Fibroblast of skin of right biceps (primary cell): ENCODE measurements around the gene DGKG.
A peak's percentile ranks its signal among the peaks of the same experiment; 100 is the strongest.

Experiments used
- DNase-seq: peaks from one replicate; pipeline ENCODE4 v3.0.0-alpha.2; 2013

DGKG gene

GRCh38 chr3:186236357-186237020 is 125.5 kb downstream of the DGKG start:
- no peak for DNase-seq

- DNase-seq: no peak
Measured at GRCh38 chr3:186235554-186235953, 126.5 kb downstream of the DGKG start.

- no peak for DNase-seq
Measured at GRCh38 chr3:186234152-186234551, 127.9 kb downstream of the DGKG start.

GRCh38 chr3:186226482-186226881 is 135.6 kb downstream of the DGKG start:
- no peak for DNase-seq

- no peak for DNase-seq
Measured at GRCh38 chr3:186225603-186226002, 136.4 kb downstream of the DGKG start.

GRCh38 chr3:186224041-186224610 is 137.9 kb downstream of the DGKG start:
- no peak for DNase-seq

GRCh38 chr3:186223476-186223875 is 138.6 kb downstream of the DGKG start:
- DNase-seq: no peak

GRCh38 chr3:186221760-186222378 is 140.2 kb downstream of the DGKG start:
- DNase-seq: no peak

- no peak for DNase-seq
Measured at GRCh38 chr3:186220911-186221645, 141.0 kb downstream of the DGKG start.

GRCh38 chr3:186220365-186220764 is 141.7 kb downstream of the DGKG start:
- no peak for DNase-seq

GRCh38 chr3:186219211-186219638 is 142.8 kb downstream of the DGKG start:
- DNase-seq: no peak

- no peak for DNase-seq
Measured at GRCh38 chr3:186218421-186218820, 143.6 kb downstream of the DGKG start.

GRCh38 chr3:186217820-186218164 is 144.2 kb downstream of the DGKG start:
- DNase-seq: no peak

- DNase-seq: no peak
Measured at GRCh38 chr3:186216900-186217819, 144.9 kb downstream of the DGKG start.

GRCh38 chr3:186214670-186215069 is 147.4 kb downstream of the DGKG start:
- DNase-seq: no peak

- peak; percentile 13 for DNase-seq
Measured at GRCh38 chr3:186213946-186214345, 148.1 kb downstream of the DGKG start.

GRCh38 chr3:186212611-186213010 is 149.4 kb downstream of the DGKG start:
- DNase-seq: no peak

- no peak for DNase-seq
Measured at GRCh38 chr3:186210852-186211500, 151.1 kb downstream of the DGKG start.

GRCh38 chr3:186209810-186210752 is 152.0 kb downstream of the DGKG start:
- peak; percentile 54 for DNase-seq

- DNase-seq: no peak
Measured at GRCh38 chr3:186208296-186208989, 153.6 kb downstream of the DGKG start.
